H9 (cell line): ENCODE results near the gene CCL25. TPM values are rescaled to one million over a fixed set of nuclear protein-coding genes. Genes with fewer than 3 reads are reported as not detected.

Source experiments
- DNase-seq: peaks from one replicate; pipeline ENCODE4 v3.0.0-alpha.2; 2017
- H2AFZ ChIP-seq: one replicate; pipeline ENCODE4 v1.6.1; 2013; ENCODE audit warnings: mild to moderate bottlenecking, low read length, control low read depth, moderate library complexity
- H2AK5ac ChIP-seq: 2 replicates; pipeline ENCODE4 v1.6.1; 2013; ENCODE audit warnings: low read length, control low read depth, mixed read lengths; ENCODE audit not compliant: insufficient read length
- H2BK120ac ChIP-seq: one replicate; pipeline ENCODE4 v1.6.1; 2013; ENCODE audit warnings: low read depth, mild to moderate bottlenecking, low read length, control low read depth, inconsistent platforms; ENCODE audit not compliant: poor library complexity, severe bottlenecking
- H2BK12ac ChIP-seq: 2 replicates; pipeline ENCODE4 v1.6.1; 2013; ENCODE audit warnings: low read length, control low read depth, mixed read lengths, low read depth; ENCODE audit not compliant: insufficient read length
- H2BK15ac ChIP-seq: 2 replicates; pipeline ENCODE4 v1.6.1; 2013; ENCODE audit warnings: low read depth, low read length, control low read depth
- H2BK20ac ChIP-seq: one replicate; pipeline ENCODE4 v1.6.1; 2013; ENCODE audit warnings: low read depth, mild to moderate bottlenecking, low read length, control low read depth, inconsistent platforms; ENCODE audit not compliant: poor library complexity, severe bottlenecking
- H2BK5ac ChIP-seq: 2 replicates; pipeline ENCODE4 v1.6.1; 2013; ENCODE audit warnings: low read length, control low read depth, mixed read lengths; ENCODE audit not compliant: insufficient read length
- H3K14ac ChIP-seq: 2 replicates; pipeline ENCODE4 v1.6.1; 2013; ENCODE audit warnings: low read length, control low read depth; ENCODE audit not compliant: insufficient read depth
- H3K18ac ChIP-seq: 2 replicates; pipeline ENCODE4 v1.6.1; 2013; ENCODE audit warnings: low read depth, mild to moderate bottlenecking, mixed read lengths, low read length, control low read depth; ENCODE audit not compliant: insufficient read length
- H3K23ac ChIP-seq: 2 replicates; pipeline ENCODE4 v1.6.1; 2013; ENCODE audit warnings: low read length, control low read depth, mixed read lengths, low read depth; ENCODE audit not compliant: insufficient read length
- H3K23me2 ChIP-seq: 2 replicates; pipeline ENCODE4 v1.6.1; 2013; ENCODE audit warnings: low read depth, mild to moderate bottlenecking, mixed read lengths, low read length, control low read depth; ENCODE audit not compliant: insufficient read length, poor library complexity, severe bottlenecking
- H3K27ac ChIP-seq: 2 replicates; pipeline ENCODE4 v1.5.1; 2013; ENCODE audit warnings: low read length, control low read depth, mixed read lengths, low read depth; ENCODE audit not compliant: insufficient read length
- H3K27me3 ChIP-seq: 2 replicates; pipeline ENCODE4 v1.6.1; 2013; ENCODE audit warnings: low read length, control low read depth, inconsistent platforms; ENCODE audit not compliant: insufficient read depth
- H3K4ac ChIP-seq: 2 replicates; pipeline ENCODE4 v1.6.1; 2013; ENCODE audit warnings: low read depth, mild to moderate bottlenecking, control low read depth, inconsistent platforms, low read length, moderate library complexity
- H3K4me1 ChIP-seq: 2 replicates; pipeline ENCODE4 v1.6.1; 2013; ENCODE audit warnings: low read length, control low read depth, inconsistent platforms; ENCODE audit not compliant: insufficient read depth
- H3K4me2 ChIP-seq: 2 replicates; pipeline ENCODE4 v1.6.1; 2013; ENCODE audit warnings: low read length, control low read depth, mixed read lengths; ENCODE audit not compliant: insufficient read length, insufficient read depth
- H3K56ac ChIP-seq: 2 replicates; pipeline ENCODE4 v1.6.1; 2013; ENCODE audit warnings: low read depth, mild to moderate bottlenecking, mixed read lengths, low read length, control low read depth; ENCODE audit not compliant: insufficient read length
- H3K79me1 ChIP-seq: 2 replicates; pipeline ENCODE4 v1.6.1; 2013; ENCODE audit warnings: low read depth, mild to moderate bottlenecking, moderate library complexity, low read length, control low read depth, inconsistent platforms; ENCODE audit not compliant: insufficient read depth, poor library complexity, severe bottlenecking
- H3K79me2 ChIP-seq: 2 replicates; pipeline ENCODE4 v1.6.1; 2013; ENCODE audit warnings: low read length, control low read depth, inconsistent platforms; ENCODE audit not compliant: insufficient read depth
- H3K9ac ChIP-seq: 2 replicates; pipeline ENCODE4 v1.6.1; 2013; ENCODE audit warnings: low read length, control low read depth, mixed read lengths; ENCODE audit not compliant: insufficient read length; ENCODE audit errors: extremely low read depth
- H3K9me3 ChIP-seq: one replicate; pipeline ENCODE4 v1.6.1; 2013; ENCODE audit warnings: low read depth, low read length, inconsistent platforms; ENCODE audit not compliant: control insufficient read depth
- H3T11ph ChIP-seq: one replicate; pipeline ENCODE4 v1.6.1; 2013; ENCODE audit warnings: mild to moderate bottlenecking, low read length, control low read depth, inconsistent platforms
- H4K20me1 ChIP-seq: one replicate; pipeline ENCODE4 v1.6.1; 2013; ENCODE audit not compliant: control insufficient read depth, insufficient read length, insufficient read depth
- H4K5ac ChIP-seq: 2 replicates; pipeline ENCODE4 v1.6.1; 2013; ENCODE audit warnings: low read depth, mild to moderate bottlenecking, mixed read lengths, low read length, control low read depth; ENCODE audit not compliant: insufficient read length
- H4K8ac ChIP-seq: replicated peaks from 2 replicates; pipeline ENCODE4 v1.6.1; 2013; ENCODE audit warnings: low read length, control low read depth, mixed read lengths, low read depth; ENCODE audit not compliant: insufficient read length
- H4K91ac ChIP-seq: 2 replicates; pipeline ENCODE4 v1.6.1; 2013; ENCODE audit warnings: low read depth, mild to moderate bottlenecking, moderate library complexity, mixed read lengths, low read length, control low read depth; ENCODE audit not compliant: insufficient read length
- H3K27ac Mint-ChIP-seq, 3 experiments: 2 replicates in 2 of 3; 3 replicates in 1 of 3; pipeline ENCODE4 v1.8.0; 2020 to 2021; ENCODE audit warnings: mixed read lengths in 3 of 3, mild to moderate bottlenecking in 1 of 3, moderate library complexity in 1 of 3
- H3K27me3 Mint-ChIP-seq: 2 replicates; pipeline ENCODE4 v1.8.0; 2021; ENCODE audit warnings: low read depth, mild to moderate bottlenecking, moderate library complexity, mixed read lengths
- H3K36me3 Mint-ChIP-seq, 3 experiments: 2 replicates in 2 of 3; 3 replicates in 1 of 3; pipeline ENCODE4 v1.8.0; 2020 to 2021; ENCODE audit warnings: low read depth in 3 of 3, mixed read lengths in 3 of 3; ENCODE audit not compliant: insufficient read depth in 1 of 3
- H3K4me1 Mint-ChIP-seq, 2 experiments: 2 replicates each; pipeline ENCODE4 v1.8.0; 2020; ENCODE audit warnings: mixed read lengths in 2 of 2
- H3K4me3 Mint-ChIP-seq, 2 experiments: 2 replicates in 1 of 2; 3 replicates in 1 of 2; pipeline ENCODE4 v1.8.0; 2020 to 2021; ENCODE audit warnings: mild to moderate bottlenecking in 2 of 2, mixed read lengths in 2 of 2, moderate library complexity in 1 of 2
- H3K9me3 Mint-ChIP-seq, 2 experiments: 2 replicates in 1 of 2; 3 replicates in 1 of 2; pipeline ENCODE4 v1.8.0; 2020; ENCODE audit warnings: mild to moderate bottlenecking in 2 of 2, mixed read lengths in 2 of 2, moderate library complexity in 1 of 2
- WGBS: extraction: QIAGEN DNeasy Blood & Tissue Kit; methylation state at CpG from one replicate; pipeline ENCODE4 v1.1.7; 2013; ENCODE audit warnings: missing lambda C conversion rate, low lambda C conversion rate, mixed read lengths; ENCODE audit not compliant: insufficient read length; ENCODE audit errors: extremely low coverage; 5-methylcytosine and 5-hydroxymethylcytosine counted together
- total RNA-seq: library from RNA; stranded (reverse); gene quantifications from 2 replicates; pipeline ENCODE4 v1.2.1, GENCODE V29; 2021
- TF ChIP-seq, protein P1 (sequence below): fragments of 200-600 bp; sonication (generic); conservative IDR thresholded peaks from 3 replicates; pipeline ENCODE4 v1.8.0; 2021; ENCODE audit warnings: antibody characterized with exemption, mild to moderate bottlenecking

The CCL25 gene
- total RNA-seq, 1 experiment from 2014 or later, result not detected

GRCh38 chr19:8110931-8111330 is 58.4 kb downstream of the CCL25 start:
- Histone ChIP-seq H3K4me1 (no peaks in the 10 kb centered on the region), H3K79me1 (no peaks in the 10 kb centered on the region), H2BK20ac (no peak overlapping the region), H4K8ac (no peak overlapping the region), H3K9ac (no peak overlapping the region), H4K5ac (no peak overlapping the region), H3K9me3 (no peaks in the 10 kb centered on the region), H3K27me3 (no peaks in the 10 kb centered on the region), H3K79me2 (no peaks in the 10 kb centered on the region; the same call in 1 of the 2 replicates), H3K14ac (no peak overlapping the region), H3K4me2 (no peak overlapping the region), H3T11ph (no peak overlapping the region), H3K56ac (no peak overlapping the region), H3K18ac (no peak overlapping the region), H3K23me2 (no peaks in the 10 kb centered on the region), H3K27ac (no peak overlapping the region), H2BK15ac (no peak overlapping the region), H2AFZ (no peak overlapping the region), H4K91ac (no peak overlapping the region), H2BK5ac (no peak overlapping the region), H2BK120ac (no peak overlapping the region), H2BK12ac (no peak overlapping the region), H4K20me1 (no peaks in the 10 kb centered on the region), H2AK5ac (no peak overlapping the region), H3K23ac (no peak overlapping the region), H3K4ac (no peak overlapping the region)
- Mint-ChIP-seq H3K27me3 (no peaks in the 10 kb centered on the region), H3K27ac (no peak overlapping the region; a peak in 2 of 7 replicates), H3K9me3 (no peaks in the 10 kb centered on the region), H3K4me3 (no peak overlapping the region), H3K36me3 (peaks cover 33 to 38% (median 36%) of the 10 kb centered on the region in 3 experiments), H3K4me1 (0 out of 4 replicates have a peak, but pooled peaks cover 0 to 3% of the 10 kb centered on the region in 2 experiments)
- no CpG with 5 or more reads among the region's 16 CpGs for WGBS
- no peak for DNase-seq
- TF ChIP-seq, protein P1, sequence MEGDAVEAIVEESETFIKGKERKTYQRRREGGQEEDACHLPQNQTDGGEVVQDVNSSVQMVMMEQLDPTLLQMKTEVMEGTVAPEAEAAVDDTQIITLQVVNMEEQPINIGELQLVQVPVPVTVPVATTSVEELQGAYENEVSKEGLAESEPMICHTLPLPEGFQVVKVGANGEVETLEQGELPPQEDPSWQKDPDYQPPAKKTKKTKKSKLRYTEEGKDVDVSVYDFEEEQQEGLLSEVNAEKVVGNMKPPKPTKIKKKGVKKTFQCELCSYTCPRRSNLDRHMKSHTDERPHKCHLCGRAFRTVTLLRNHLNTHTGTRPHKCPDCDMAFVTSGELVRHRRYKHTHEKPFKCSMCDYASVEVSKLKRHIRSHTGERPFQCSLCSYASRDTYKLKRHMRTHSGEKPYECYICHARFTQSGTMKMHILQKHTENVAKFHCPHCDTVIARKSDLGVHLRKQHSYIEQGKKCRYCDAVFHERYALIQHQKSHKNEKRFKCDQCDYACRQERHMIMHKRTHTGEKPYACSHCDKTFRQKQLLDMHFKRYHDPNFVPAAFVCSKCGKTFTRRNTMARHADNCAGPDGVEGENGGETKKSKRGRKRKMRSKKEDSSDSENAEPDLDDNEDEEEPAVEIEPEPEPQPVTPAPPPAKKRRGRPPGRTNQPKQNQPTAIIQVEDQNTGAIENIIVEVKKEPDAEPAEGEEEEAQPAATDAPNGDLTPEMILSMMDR, result no peak
